DOHH2 (cell line): Measurements from ENCODE around the gene PITRM1.
"Not testable (repeated sequence)": the region's sequence is repeated elsewhere in the genome, so short reads cannot be mapped to it uniquely, and the experiment has no call there.

Source experiments
- H3F3A ChIP-seq: fragments of 200-600 bp; sonication (generic), shearing (Covaris generic); 2 replicates; pipeline ENCODE4 v1.6.0; 2016; ENCODE audit warnings: antibody characterized with exemption, mild to moderate bottlenecking; ENCODE audit not compliant: control insufficient read depth, insufficient read depth
- H3K27ac ChIP-seq: fragments of 200-600 bp; sonication (generic); 2 replicates; pipeline ENCODE4 v1.5.1; 2014; ENCODE audit warnings: low read depth, mild to moderate bottlenecking, low read length, moderate library complexity
- H3K27me3 ChIP-seq: fragments of 200-600 bp; sonication (generic); 2 replicates; pipeline ENCODE4 v1.6.1; 2014; ENCODE audit warnings: mild to moderate bottlenecking, low read length, mixed read lengths; ENCODE audit not compliant: control insufficient read depth
- H3K36me3 ChIP-seq: fragments of 200-600 bp; sonication (generic); 2 replicates; pipeline ENCODE4 v1.6.1; 2014; ENCODE audit warnings: mild to moderate bottlenecking, low read length, moderate library complexity, mixed read lengths; ENCODE audit not compliant: control insufficient read depth
- H3K4me1 ChIP-seq: fragments of 200-600 bp; sonication (generic); 2 replicates; pipeline ENCODE4 v1.6.1; 2014; ENCODE audit warnings: mild to moderate bottlenecking, low read length, mixed read lengths; ENCODE audit not compliant: control insufficient read depth
- H3K4me2 ChIP-seq: fragments of 200-600 bp; sonication (generic); 2 replicates; pipeline ENCODE4 v1.6.0; 2014; ENCODE audit warnings: mild to moderate bottlenecking, low read length, moderate library complexity
- H3K4me3 ChIP-seq: fragments of 200-600 bp; sonication (generic); 2 replicates; pipeline ENCODE4 v1.5.1; 2014; ENCODE audit warnings: mild to moderate bottlenecking, low read length, mixed read lengths
- H3K79me2 ChIP-seq: fragments of 200-600 bp; sonication (generic); 2 replicates; pipeline ENCODE4 v1.6.1; 2014; ENCODE audit warnings: mild to moderate bottlenecking, low read length, mixed read lengths; ENCODE audit not compliant: control insufficient read depth
- H3K9me2 ChIP-seq: fragments of 200-600 bp; sonication (generic); replicated peaks from 2 replicates; pipeline ENCODE4 v1.6.1; 2014; ENCODE audit warnings: mild to moderate bottlenecking, low read length, mixed read lengths; ENCODE audit not compliant: control insufficient read depth
- H3K9me3 ChIP-seq: fragments of 200-600 bp; sonication (generic); 2 replicates; pipeline ENCODE4 v1.6.1; 2014; ENCODE audit warnings: antibody characterized with exemption, low read length, mixed read lengths; ENCODE audit not compliant: control insufficient read depth, insufficient read depth
- H4K20me1 ChIP-seq: fragments of 200-600 bp; sonication (generic); 2 replicates; pipeline ENCODE4 v1.6.0; 2014; ENCODE audit warnings: low read depth, mild to moderate bottlenecking, antibody characterized with exemption, low read length, moderate library complexity; ENCODE audit not compliant: control insufficient read depth, insufficient read depth
- EZH2phosphoT487 ChIP-seq: fragments of 200-600 bp; sonication (generic); IDR thresholded peaks from 2 replicates; pipeline ENCODE4 v1.6.1; 2017; ENCODE audit warnings: borderline replicate concordance, mild to moderate bottlenecking, antibody characterized with exemption, low read length, moderate library complexity, mixed read lengths
- TF ChIP-seq, protein P1 (sequence below): fragments of 200-600 bp; sonication (generic); IDR thresholded peaks from one replicate; pipeline ENCODE4 v1.5.1; 2014; ENCODE audit warnings: antibody characterized with exemption, mild to moderate bottlenecking, low read depth, low read length; ENCODE audit not compliant: poor library complexity, severe bottlenecking

Gene PITRM1

DNA sequence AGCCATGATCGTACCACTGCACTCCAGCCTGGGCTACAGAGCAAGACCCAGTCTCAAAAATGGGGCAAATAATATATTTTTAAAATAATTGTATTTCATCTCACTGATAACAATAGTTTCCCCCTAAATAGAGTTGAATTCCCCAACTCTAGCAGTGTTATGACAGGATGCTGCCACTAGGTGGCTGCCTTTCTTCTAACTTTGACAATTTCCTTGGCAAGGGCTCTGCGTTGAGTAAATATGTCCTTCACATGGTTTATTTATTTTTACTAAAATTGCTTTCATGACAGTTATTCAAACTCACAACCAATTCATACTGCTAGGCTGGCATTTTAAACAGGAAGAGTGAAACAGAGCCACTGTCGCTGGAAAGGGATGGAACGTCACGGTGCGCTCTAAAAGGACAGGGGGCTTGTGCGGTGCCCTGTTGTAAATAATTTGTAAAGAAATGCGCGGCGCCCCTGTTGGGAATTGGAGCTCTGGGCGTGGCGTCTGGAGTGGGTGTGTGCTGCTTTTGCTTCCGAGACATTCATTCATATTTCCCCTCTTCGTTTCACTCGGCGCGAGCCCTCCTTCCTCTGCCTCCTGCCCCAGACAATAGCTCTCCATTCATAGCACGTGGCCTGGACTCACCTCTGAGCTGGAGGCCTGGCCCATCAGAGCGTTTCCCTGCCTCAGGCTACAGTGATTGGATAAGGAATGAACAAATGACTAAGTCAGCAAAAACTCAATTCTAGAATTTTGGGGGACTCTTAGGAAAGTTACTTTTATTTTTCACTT lies 20.5 kb upstream of the PITRM1 start:
- TF ChIP-seq, protein P1, sequence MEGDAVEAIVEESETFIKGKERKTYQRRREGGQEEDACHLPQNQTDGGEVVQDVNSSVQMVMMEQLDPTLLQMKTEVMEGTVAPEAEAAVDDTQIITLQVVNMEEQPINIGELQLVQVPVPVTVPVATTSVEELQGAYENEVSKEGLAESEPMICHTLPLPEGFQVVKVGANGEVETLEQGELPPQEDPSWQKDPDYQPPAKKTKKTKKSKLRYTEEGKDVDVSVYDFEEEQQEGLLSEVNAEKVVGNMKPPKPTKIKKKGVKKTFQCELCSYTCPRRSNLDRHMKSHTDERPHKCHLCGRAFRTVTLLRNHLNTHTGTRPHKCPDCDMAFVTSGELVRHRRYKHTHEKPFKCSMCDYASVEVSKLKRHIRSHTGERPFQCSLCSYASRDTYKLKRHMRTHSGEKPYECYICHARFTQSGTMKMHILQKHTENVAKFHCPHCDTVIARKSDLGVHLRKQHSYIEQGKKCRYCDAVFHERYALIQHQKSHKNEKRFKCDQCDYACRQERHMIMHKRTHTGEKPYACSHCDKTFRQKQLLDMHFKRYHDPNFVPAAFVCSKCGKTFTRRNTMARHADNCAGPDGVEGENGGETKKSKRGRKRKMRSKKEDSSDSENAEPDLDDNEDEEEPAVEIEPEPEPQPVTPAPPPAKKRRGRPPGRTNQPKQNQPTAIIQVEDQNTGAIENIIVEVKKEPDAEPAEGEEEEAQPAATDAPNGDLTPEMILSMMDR = peak; percentile 74
- TF ChIP-seq EZH2phosphoT487 = no peak
- Histone ChIP-seq H3K27me3 (peaks cover 7% of the 10 kb centered on the region), H3K9me3 (no peaks in the 10 kb centered on the region), H3K36me3 (no peaks in the 10 kb centered on the region), H3K79me2 (no peaks in the 10 kb centered on the region), H4K20me1 (no peaks in the 10 kb centered on the region), H3K27ac (no peak overlapping the region), H3K9me2 (no peaks in the 10 kb centered on the region), H3K4me3 (no peak overlapping the region), H3F3A (no peaks in the 10 kb centered on the region), H3K4me1 (no peaks in the 10 kb centered on the region), H3K4me2 (no peak overlapping the region)

DNA sequence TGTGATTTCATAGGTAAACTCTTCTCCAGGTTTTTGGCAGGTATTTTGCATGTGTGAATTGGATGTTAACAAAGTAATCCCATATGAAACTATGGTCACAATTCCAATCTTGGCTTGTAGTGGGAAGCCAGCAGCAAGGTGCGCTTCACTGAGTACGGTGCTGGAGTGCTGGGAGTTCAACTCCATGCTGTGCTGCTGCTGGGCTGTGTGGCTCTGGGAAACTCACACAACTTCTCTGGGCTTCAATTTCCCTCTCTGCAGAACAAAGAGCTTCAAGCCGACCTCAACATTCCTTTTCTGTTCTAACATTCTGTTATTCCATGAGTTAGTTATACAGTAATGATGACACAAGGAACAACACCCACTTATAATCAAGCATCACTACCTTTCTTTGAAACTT lies 18.2 kb upstream of the PITRM1 start:
- no peaks in the 10 kb centered on the region for H3K4me1 ChIP-seq
- no peak overlapping the region for H3K27ac ChIP-seq
- H3K79me2 ChIP-seq = no peaks in the 10 kb centered on the region
- no peaks in the 10 kb centered on the region for H3K9me3 ChIP-seq
- H3K9me2 ChIP-seq = no peaks in the 10 kb centered on the region
- no peak overlapping the region for H3K4me3 ChIP-seq
- H3K27me3 ChIP-seq = no peaks in the 10 kb centered on the region
- TF ChIP-seq EZH2phosphoT487 = no peak
- TF ChIP-seq, protein P1 = no peak
- no peaks in the 10 kb centered on the region for H3F3A ChIP-seq
- H3K4me2 ChIP-seq = no peak overlapping the region
- no peaks in the 10 kb centered on the region for H4K20me1 ChIP-seq
- no peaks in the 10 kb centered on the region for H3K36me3 ChIP-seq

DNA sequence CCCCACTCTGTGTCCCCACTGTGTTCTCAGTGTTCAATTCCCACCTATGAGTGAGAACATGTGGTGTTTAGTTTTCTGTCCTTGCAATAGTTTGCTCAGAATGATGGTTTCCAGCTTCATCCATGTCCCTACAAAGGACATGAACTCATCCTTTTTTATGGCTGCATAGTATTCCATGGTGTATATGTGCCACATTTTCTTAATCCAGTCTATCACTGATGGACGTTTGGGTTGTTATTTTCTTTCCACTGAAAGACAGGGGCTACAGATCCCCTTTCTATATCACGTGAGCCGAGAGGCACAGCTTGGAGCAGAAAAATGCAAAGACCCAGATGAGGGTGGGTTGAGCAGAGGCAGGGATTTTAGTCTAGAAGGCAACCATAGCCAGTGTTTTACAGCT lies 14.6 kb upstream of the PITRM1 start:
- not testable (repeated sequence) for H3K4me3 ChIP-seq, H3K9me2 ChIP-seq, H3F3A ChIP-seq, H3K4me1 ChIP-seq, H3K27ac ChIP-seq, H3K27me3 ChIP-seq, H4K20me1 ChIP-seq, H3K36me3 ChIP-seq, H3K4me2 ChIP-seq, H3K79me2 ChIP-seq, H3K9me3 ChIP-seq

DNA sequence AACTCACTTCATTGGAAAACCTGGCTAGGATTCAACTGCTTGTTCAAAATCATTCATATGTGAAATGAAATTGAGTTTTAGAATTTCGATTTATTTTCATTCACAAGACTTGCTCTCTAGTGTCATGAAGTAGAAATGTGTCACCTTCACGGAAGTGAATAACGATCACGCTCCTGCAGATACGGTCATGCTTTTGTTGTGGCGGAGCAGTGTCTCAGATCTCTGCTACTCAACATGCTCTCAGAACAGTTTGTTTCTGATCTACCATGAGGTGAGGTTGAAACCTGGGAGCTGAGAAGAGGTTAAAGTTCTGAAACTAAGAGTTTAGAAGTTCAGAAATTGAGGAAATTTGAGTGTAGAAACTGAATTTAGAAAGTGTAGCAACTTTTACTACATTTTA lies 13.8 kb upstream of the PITRM1 start:
- no peak overlapping the region for H3K4me3 ChIP-seq
- H3K4me1 ChIP-seq = no peaks in the 10 kb centered on the region
- no peaks in the 10 kb centered on the region for H3K9me3 ChIP-seq
- no peak overlapping the region for H3K27ac ChIP-seq
- TF ChIP-seq, protein P1 = no peak
- no peaks in the 10 kb centered on the region for H3K9me2 ChIP-seq
- no peaks in the 10 kb centered on the region for H4K20me1 ChIP-seq
- no peaks in the 10 kb centered on the region for H3K36me3 ChIP-seq
- no peaks in the 10 kb centered on the region for H3F3A ChIP-seq
- H3K4me2 ChIP-seq = no peak overlapping the region
- H3K79me2 ChIP-seq = no peaks in the 10 kb centered on the region
- H3K27me3 ChIP-seq = peaks cover 4% of the 10 kb centered on the region
